BJ (cell line): ENCODE measurements around the gene METTL1. TPM values are rescaled to one million over a fixed set of nuclear protein-coding genes. Genes with fewer than 3 reads are reported as not detected.

Experiments used
- CTCF ChIA-PET: fragments of 350-600 bp; formaldehyde crosslinking; extraction: SDS; loops from one replicate; lab custom pipeline; 2021; ENCODE audit warnings: antibody characterized with exemption, inconsistent platforms; lab: Yijun Ruan, JAX
- POLR2A ChIA-PET: fragments of 300-600 bp; sonication (Branson Sonifier 250); formaldehyde crosslinking; extraction: SDS; loops from one replicate; lab custom pipeline; 2021; ENCODE audit warnings: antibody characterized with exemption; lab: Charles Lee
- DNase-seq: peaks from one replicate; pipeline ENCODE4 v3.0.0-alpha.2; 2011; ENCODE audit warnings: low read depth
- H3K27me3 ChIP-seq: 2 replicates; pipeline ENCODE4 v1.6.0; 2011; ENCODE audit warnings: low read length; ENCODE audit not compliant: control insufficient read depth, insufficient read depth
- H3K36me3 ChIP-seq: 2 replicates; pipeline ENCODE4 v1.5.1; 2011; ENCODE audit warnings: low read length; ENCODE audit not compliant: control insufficient read depth, insufficient read depth
- H3K4me3 ChIP-seq: 2 replicates; pipeline ENCODE4 v1.5.1; 2011; ENCODE audit warnings: low read depth, mild to moderate bottlenecking, control low read depth, low read length
- CTCF ChIP-seq: IDR thresholded peaks from 2 replicates; pipeline ENCODE4 v1.5.1; 2011; ENCODE audit warnings: low read depth, mild to moderate bottlenecking, control low read depth, inconsistent platforms, low read length, moderate library complexity; ENCODE audit not compliant: insufficient read depth
- polyA plus RNA-seq: library from polyadenylated mRNA; depleted of rRNA; stranded (reverse); fragments of >200 nt; gene quantifications from 2 replicates; pipeline ENCODE4 v1.2.3, GENCODE V29; 2011

Gene METTL1
- polyA plus RNA-seq, 1 experiment = 42.8 TPM

DNA sequence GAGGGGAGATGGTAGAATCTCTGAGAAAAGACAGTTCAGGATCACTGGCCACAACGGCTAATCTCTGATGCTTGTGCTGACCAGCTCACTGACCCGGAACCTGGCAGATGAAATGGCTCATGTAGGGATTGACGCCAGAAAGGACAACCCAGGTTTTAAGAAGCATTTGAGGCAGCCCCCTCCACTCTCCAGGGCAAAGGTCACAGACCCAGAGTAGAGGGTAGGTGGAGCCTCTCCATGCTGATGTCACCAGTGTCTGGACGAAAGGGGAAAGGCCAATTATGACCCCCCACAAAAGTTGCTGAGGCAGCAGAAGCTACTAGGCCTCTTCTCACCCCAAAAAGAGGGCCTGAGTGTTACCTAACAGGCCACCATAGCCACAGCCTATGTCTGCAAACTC, 1.2 kb downstream of the METTL1 start:
- ChIA-PET POLR2A (no interaction called here), CTCF (no interaction called here)
- peaks cover under 1% of the 10 kb centered on the region; the same call in 1 of the 2 replicates for H3K27me3 ChIP-seq
- no peak for DNase-seq
- no peak for TF ChIP-seq CTCF
- peaks cover 2% of the 10 kb centered on the region; the same call in 1 of the 2 replicates for H3K36me3 ChIP-seq
- H3K4me3 ChIP-seq = no peak overlapping the region

GRCh38 chr12:57769594-57769993, 2.3 kb downstream of the METTL1 start:
- POLR2A ChIA-PET = no interaction called here
- Histone ChIP-seq H3K4me3 (no peak overlapping the region), H3K36me3 (peaks cover 2% of the 10 kb centered on the region; the same call in 1 of the 2 replicates), H3K27me3 (peaks cover 4% of the 10 kb centered on the region; the same call in 1 of the 2 replicates)
- CTCF ChIA-PET = interaction anchor here (1.4 kb wide), 1 partner anchor 10 kb away, joined by 4 read pairs; no protein-coding TSS in a partner anchor
- no peak for TF ChIP-seq CTCF
- no peak for DNase-seq

- DNase-seq = no peak
- TF ChIP-seq CTCF = no peak
- Histone ChIP-seq H3K4me3 (no peak overlapping the region), H3K36me3 (peaks cover 2% of the 10 kb centered on the region; the same call in 1 of the 2 replicates), H3K27me3 (peaks cover 8% of the 10 kb centered on the region; the same call in 1 of the 2 replicates)
- ChIA-PET CTCF (interaction anchor here (1.1 to 2.0 kb wide), 4 partner anchors 11 to 42 kb away, joined by 3 to 12 read pairs (median 4); no protein-coding TSS in a partner anchor), POLR2A (no interaction called here)
Measured at GRCh38 chr12:57767876-57768275, 4.0 kb downstream of the METTL1 start.

DNA sequence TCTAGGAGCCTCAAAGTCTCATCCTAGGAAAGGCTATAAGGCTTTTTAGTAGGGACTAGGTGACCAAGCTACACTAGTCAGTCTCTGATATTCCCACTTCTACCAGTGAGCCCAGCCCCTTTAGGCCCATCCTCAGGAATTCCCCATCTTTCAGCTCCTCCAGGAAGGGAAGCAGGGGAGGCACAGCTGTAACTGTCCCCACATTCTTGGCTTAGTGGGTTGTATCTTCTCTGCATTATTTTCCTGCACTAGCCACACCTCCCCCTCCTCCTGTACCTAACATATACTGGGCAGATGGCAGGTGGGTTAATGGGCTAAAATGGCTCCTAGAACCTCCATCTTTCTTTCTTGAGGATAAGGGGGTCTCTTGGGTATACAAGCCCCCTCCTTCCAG, 4.6 kb downstream of the METTL1 start:
- Histone ChIP-seq H3K36me3 (peaks cover 2% of the 10 kb centered on the region; the same call in 1 of the 2 replicates), H3K4me3 (no peak overlapping the region), H3K27me3 (peaks cover 8% of the 10 kb centered on the region; the same call in 1 of the 2 replicates)
- CTCF ChIA-PET = interaction anchor here (1.1 to 2.0 kb wide), 5 partner anchors 11 to 70 kb away, joined by 3 to 12 read pairs (median 3); no protein-coding TSS in a partner anchor
- no peak for DNase-seq
- POLR2A ChIA-PET = no interaction called here
- no peak for TF ChIP-seq CTCF

DNA sequence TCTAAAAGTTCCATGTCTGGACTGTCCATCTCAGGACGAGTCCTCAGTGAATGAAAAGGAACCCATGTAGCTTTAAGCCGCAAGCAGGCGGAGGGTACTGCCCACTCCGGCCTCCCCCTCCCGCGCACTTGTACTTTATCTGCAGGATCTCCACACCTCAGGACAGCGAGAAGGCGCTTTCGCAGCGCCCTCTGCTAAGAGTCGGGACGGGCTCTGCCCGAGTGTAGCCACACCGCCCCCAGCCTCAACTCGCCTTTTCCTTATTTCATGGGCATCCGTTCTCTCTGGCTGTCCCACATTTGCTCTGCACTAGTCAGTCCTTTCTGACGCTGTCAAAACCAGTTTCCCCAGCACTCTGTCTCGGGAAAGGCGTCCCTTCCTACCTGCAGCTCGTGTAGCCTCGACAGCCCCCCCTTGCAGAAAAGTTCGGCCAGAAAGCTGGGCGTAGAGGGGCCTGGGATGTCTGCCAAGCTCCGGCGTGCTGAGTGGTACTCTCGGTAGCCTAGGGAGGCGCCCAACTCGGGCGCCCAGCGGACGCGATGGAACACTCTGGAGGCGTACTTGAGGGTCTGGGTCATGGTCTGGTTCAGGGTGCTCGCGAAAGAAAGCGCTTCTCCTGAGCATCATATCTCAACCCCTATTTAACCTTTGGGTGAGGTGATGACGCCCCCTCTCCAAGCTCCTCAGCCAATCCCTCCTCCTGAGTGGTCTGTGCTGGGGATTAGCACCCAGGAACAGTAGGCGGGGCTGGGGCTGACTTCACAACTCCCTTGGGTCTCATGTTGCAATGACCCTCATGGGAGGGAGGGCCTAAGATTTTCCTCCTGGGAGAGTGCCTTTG, 5.2 kb downstream of the METTL1 start, which contains the start of gene CYP27B1:
TSS of gene CYP27B1 (minus strand) at position 615 of the 841 bp plus-strand sequence. CDS start at position 578, 37 bp downstream.
- POLR2A ChIA-PET = interaction anchor here (0.5 kb wide), 1 partner anchor 80 kb away, joined by 6 read pairs; the partner anchor contains the start of gene CTDSP2
- CTCF ChIA-PET = interaction anchor here (0.5 to 2.0 kb wide), 5 partner anchors 10 to 70 kb away, joined by 3 to 12 read pairs (median 3); no protein-coding TSS in a partner anchor
- Histone ChIP-seq H3K36me3 (peaks cover 2% of the 10 kb centered on the region; the same call in 1 of the 2 replicates), H3K27me3 (peaks cover 8% of the 10 kb centered on the region; the same call in 1 of the 2 replicates), H3K4me3 (peak within 1 kb of the TSS; percentile 11)
- 0 out of 2 replicates have a peak, but pooled peaks have one; percentile 5 for TF ChIP-seq CTCF
- DNase-seq = no peak
